ENCODE data around the gene TPTE2.

The TPTE2 gene

DNA sequence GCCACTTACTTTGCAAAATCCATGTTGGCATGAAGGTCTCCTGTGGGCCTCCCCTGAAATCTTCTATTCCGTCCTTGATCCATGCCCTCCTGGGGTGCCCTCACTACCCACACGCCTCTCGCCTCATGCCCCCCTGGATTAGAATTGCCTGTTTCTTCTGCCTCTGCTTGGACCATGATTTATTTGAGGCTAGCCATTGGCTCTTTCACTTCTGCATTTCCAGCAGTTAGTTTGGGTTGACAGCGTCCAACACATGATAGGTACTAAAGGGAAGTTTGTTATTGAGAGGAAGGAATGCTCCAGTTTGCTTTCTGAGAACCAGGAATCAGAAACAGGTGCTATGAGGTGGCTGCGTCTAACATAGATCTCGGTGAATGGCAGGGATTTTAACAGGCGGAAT lies 30.5 kb upstream of the TPTE2 start:
- Histone ChIP-seq H3K9me3 (ENCODE audit: control insufficient read depth, low read length) (no peaks in the 10 kb centered on the region), H3K4me3 (ENCODE audit: low read length) (no peak overlapping the region), H3K36me3 (ENCODE audit: control insufficient read depth, insufficient read depth, low read length, severe bottlenecking) (no peaks in the 10 kb centered on the region), H3K9ac (ENCODE audit: low read length) (no peak overlapping the region), H3K4me1 (ENCODE audit: control insufficient read depth, insufficient read depth, low read length) (no peaks in the 10 kb centered on the region), H3K27me3 (replicated peaks; ENCODE audit: control insufficient read depth, insufficient read depth, low read length) (peaks cover 7% of the 10 kb centered on the region)
- DNase-seq (ENCODE audit: low read depth) = no peak

GRCh38 chr13:19590423-19590822 lies 29.1 kb upstream of the TPTE2 start:
- H3K9me3 ChIP-seq (ENCODE audit: control insufficient read depth, low read length) = no peaks in the 10 kb centered on the region
- H3K4me3 ChIP-seq (ENCODE audit: low read length) = no peak overlapping the region
- no peak overlapping the region for H3K9ac ChIP-seq (ENCODE audit: low read length)
- peaks cover 7% of the 10 kb centered on the region for H3K27me3 ChIP-seq (replicated peaks; ENCODE audit: control insufficient read depth, insufficient read depth, low read length)
- DNase-seq (ENCODE audit: low read depth) = no peak
- no peaks in the 10 kb centered on the region for H3K4me1 ChIP-seq (ENCODE audit: control insufficient read depth, insufficient read depth, low read length)
- no peaks in the 10 kb centered on the region for H3K36me3 ChIP-seq (ENCODE audit: control insufficient read depth, insufficient read depth, low read length, severe bottlenecking)

DNA sequence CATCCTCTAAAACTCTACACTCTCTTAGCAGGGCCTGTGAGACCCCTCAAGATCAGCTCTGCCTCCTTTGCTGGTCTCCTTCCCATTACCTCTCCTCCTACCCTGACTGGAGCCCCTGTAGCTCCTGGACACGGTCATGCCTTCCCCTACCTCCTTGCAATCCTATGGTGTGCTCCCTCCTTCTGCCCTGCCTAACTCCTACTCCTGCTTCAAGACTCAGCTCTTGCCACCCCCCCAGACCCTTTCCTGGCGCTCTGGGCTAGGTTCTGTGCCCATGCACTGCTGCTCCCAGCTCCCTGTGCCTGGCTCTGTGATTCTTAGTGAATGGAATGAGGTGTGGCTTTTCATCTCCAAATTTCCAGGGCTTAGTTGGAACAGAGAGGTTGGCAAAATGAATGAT lies 28.0 kb upstream of the TPTE2 start:
- no peak for DNase-seq (ENCODE audit: low read depth)
- no peaks in the 10 kb centered on the region for H3K36me3 ChIP-seq (ENCODE audit: control insufficient read depth, insufficient read depth, low read length, severe bottlenecking)
- H3K27me3 ChIP-seq (replicated peaks; ENCODE audit: control insufficient read depth, insufficient read depth, low read length) = peaks cover 7% of the 10 kb centered on the region
- H3K9me3 ChIP-seq (ENCODE audit: control insufficient read depth, low read length) = no peaks in the 10 kb centered on the region
- no peaks in the 10 kb centered on the region for H3K4me1 ChIP-seq (ENCODE audit: control insufficient read depth, insufficient read depth, low read length)
- H3K9ac ChIP-seq (ENCODE audit: low read length) = no peak overlapping the region
- H3K4me3 ChIP-seq (ENCODE audit: low read length) = no peak overlapping the region

- no peaks in the 10 kb centered on the region for H3K36me3 ChIP-seq (ENCODE audit: control insufficient read depth, insufficient read depth, low read length, severe bottlenecking)
- DNase-seq (ENCODE audit: low read depth) = peak; percentile 58
- H3K4me1 ChIP-seq (ENCODE audit: control insufficient read depth, insufficient read depth, low read length) = no peaks in the 10 kb centered on the region
- H3K27me3 ChIP-seq (replicated peaks; ENCODE audit: control insufficient read depth, insufficient read depth, low read length) = peaks cover 7% of the 10 kb centered on the region
- H3K9me3 ChIP-seq (ENCODE audit: control insufficient read depth, low read length) = no peaks in the 10 kb centered on the region
- H3K9ac ChIP-seq (ENCODE audit: low read length) = no peak overlapping the region
- H3K4me3 ChIP-seq (ENCODE audit: low read length) = no peak overlapping the region
Measured at GRCh38 chr13:19587635-19588300, 26.4 kb upstream of the TPTE2 start.

- H3K36me3 ChIP-seq (ENCODE audit: control insufficient read depth, insufficient read depth, low read length, severe bottlenecking) = no peaks in the 10 kb centered on the region
- H3K4me1 ChIP-seq (ENCODE audit: control insufficient read depth, insufficient read depth, low read length) = no peaks in the 10 kb centered on the region
- H3K9ac ChIP-seq (ENCODE audit: low read length) = no peak overlapping the region
- H3K9me3 ChIP-seq (ENCODE audit: control insufficient read depth, low read length) = no peaks in the 10 kb centered on the region
- peaks cover 7% of the 10 kb centered on the region for H3K27me3 ChIP-seq (replicated peaks; ENCODE audit: control insufficient read depth, insufficient read depth, low read length)
- DNase-seq (ENCODE audit: low read depth) = peak; percentile 41
- H3K4me3 ChIP-seq (ENCODE audit: low read length) = peak overlapping the region; percentile 55
Measured at GRCh38 chr13:19586904-19587634, 25.7 kb upstream of the TPTE2 start.

- Histone ChIP-seq H3K9me3 (ENCODE audit: control insufficient read depth, low read length) (no peaks in the 10 kb centered on the region), H3K9ac (ENCODE audit: low read length) (no peak overlapping the region), H3K36me3 (ENCODE audit: control insufficient read depth, insufficient read depth, low read length, severe bottlenecking) (no peaks in the 10 kb centered on the region), H3K27me3 (replicated peaks; ENCODE audit: control insufficient read depth, insufficient read depth, low read length) (peaks cover 3% of the 10 kb centered on the region), H3K4me1 (ENCODE audit: control insufficient read depth, insufficient read depth, low read length) (no peaks in the 10 kb centered on the region), H3K4me3 (ENCODE audit: low read length) (no peak overlapping the region)
- no peak for DNase-seq (ENCODE audit: low read depth)
Measured at GRCh38 chr13:19581675-19582074, 20.3 kb upstream of the TPTE2 start.

DNA sequence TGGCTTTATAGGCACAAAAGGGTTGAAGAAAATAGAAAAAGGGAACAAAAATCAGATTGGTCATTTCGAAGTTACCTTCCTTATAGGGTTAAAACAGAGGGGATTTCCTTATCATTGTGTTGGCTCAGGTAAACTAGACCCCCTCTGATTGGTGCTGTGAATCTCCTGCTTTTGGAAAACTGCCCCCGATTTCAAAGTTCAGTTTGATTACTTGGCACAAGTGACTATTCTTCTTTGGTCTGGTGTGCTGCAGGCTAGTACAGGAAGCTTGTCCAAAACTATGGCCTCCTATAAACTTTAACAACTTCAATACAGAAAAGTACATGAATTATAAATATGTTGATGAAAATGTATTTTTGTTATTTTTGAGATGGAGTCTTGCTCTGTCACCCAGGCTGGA lies 13.9 kb upstream of the TPTE2 start:
- Histone ChIP-seq H3K4me1 (ENCODE audit: control insufficient read depth, insufficient read depth, low read length) (no peaks in the 10 kb centered on the region), H3K27me3 (replicated peaks; ENCODE audit: control insufficient read depth, insufficient read depth, low read length) (peaks cover 2% of the 10 kb centered on the region), H3K36me3 (ENCODE audit: control insufficient read depth, insufficient read depth, low read length, severe bottlenecking) (no peaks in the 10 kb centered on the region), H3K9ac (ENCODE audit: low read length) (no peak overlapping the region), H3K9me3 (ENCODE audit: control insufficient read depth, low read length) (no peaks in the 10 kb centered on the region), H3K4me3 (ENCODE audit: low read length) (no peak overlapping the region)
- DNase-seq (ENCODE audit: low read depth) = no peak

- H3K4me3 ChIP-seq (ENCODE audit: low read length) = no peak overlapping the region
- H3K36me3 ChIP-seq (ENCODE audit: control insufficient read depth, insufficient read depth, low read length, severe bottlenecking) = no peaks in the 10 kb centered on the region
- no peaks in the 10 kb centered on the region for H3K4me1 ChIP-seq (ENCODE audit: control insufficient read depth, insufficient read depth, low read length)
- H3K9ac ChIP-seq (ENCODE audit: low read length) = no peak overlapping the region
- DNase-seq (ENCODE audit: low read depth) = no peak
- H3K27me3 ChIP-seq (replicated peaks; ENCODE audit: control insufficient read depth, insufficient read depth, low read length) = no peaks in the 10 kb centered on the region
- no peaks in the 10 kb centered on the region for H3K9me3 ChIP-seq (ENCODE audit: control insufficient read depth, low read length)
Measured at GRCh38 chr13:19573120-19573716, 11.9 kb upstream of the TPTE2 start.

DNA sequence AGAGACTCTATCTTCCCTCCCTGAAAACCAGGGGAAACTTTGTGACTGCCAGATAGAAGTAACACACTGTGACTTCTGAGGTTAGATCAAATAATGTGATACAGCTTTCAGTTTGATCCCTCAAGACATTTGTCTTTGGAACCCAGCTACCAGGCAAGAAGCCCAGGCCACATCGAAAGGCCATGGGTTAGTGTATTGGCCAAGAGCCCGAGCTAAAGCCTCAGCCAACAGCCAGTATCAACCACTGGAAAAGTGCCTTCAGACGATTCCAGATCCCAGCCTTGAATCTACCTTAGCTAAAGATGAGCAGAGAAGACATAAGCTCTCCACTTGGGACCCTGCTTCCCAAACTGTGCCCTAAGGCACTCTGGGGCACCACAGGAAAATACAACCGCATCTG lies 10.9 kb upstream of the TPTE2 start:
- Histone ChIP-seq H3K4me1 (ENCODE audit: control insufficient read depth, insufficient read depth, low read length) (no peaks in the 10 kb centered on the region), H3K4me3 (ENCODE audit: low read length) (no peak overlapping the region), H3K36me3 (ENCODE audit: control insufficient read depth, insufficient read depth, low read length, severe bottlenecking) (no peaks in the 10 kb centered on the region), H3K27me3 (replicated peaks; ENCODE audit: control insufficient read depth, insufficient read depth, low read length) (no peaks in the 10 kb centered on the region), H3K9ac (ENCODE audit: low read length) (no peak overlapping the region), H3K9me3 (ENCODE audit: control insufficient read depth, low read length) (no peaks in the 10 kb centered on the region)
- no peak for DNase-seq (ENCODE audit: low read depth)

- Histone ChIP-seq H3K27me3 (replicated peaks; ENCODE audit: control insufficient read depth, insufficient read depth, low read length) (peaks cover 3% of the 10 kb centered on the region), H3K9me3 (ENCODE audit: control insufficient read depth, low read length) (no peaks in the 10 kb centered on the region), H3K4me3 (ENCODE audit: low read length) (no peak overlapping the region), H3K36me3 (ENCODE audit: control insufficient read depth, insufficient read depth, low read length, severe bottlenecking) (no peaks in the 10 kb centered on the region), H3K4me1 (ENCODE audit: control insufficient read depth, insufficient read depth, low read length) (no peaks in the 10 kb centered on the region), H3K9ac (ENCODE audit: low read length) (no peak overlapping the region)
- DNase-seq (ENCODE audit: low read depth) = no peak
Measured at GRCh38 chr13:19567820-19568534, 6.6 kb upstream of the TPTE2 start.

DNA sequence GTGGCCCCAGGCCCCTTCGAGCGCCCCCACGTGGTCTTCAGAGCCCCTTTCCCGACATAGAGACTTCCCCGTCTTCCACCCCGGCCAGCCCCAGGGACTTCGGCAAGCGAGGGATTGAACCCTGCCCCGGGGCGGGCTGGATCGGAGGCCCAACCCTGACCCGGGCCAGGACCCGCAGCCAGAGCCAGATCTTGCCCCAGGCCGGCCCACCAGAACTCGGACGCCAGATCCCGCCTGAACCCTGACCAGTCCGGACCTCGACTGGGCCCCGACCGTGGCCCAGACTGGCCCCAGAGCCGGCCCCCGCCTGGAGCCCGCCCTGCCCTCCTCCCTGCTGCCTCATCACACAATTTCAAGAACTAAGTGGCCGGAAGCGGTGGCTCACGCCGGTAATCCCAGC lies 253 bp upstream of the TPTE2 start:
- Histone ChIP-seq H3K4me3 (ENCODE audit: low read length) (no peak overlapping the region), H3K36me3 (ENCODE audit: control insufficient read depth, insufficient read depth, low read length, severe bottlenecking) (no peaks in the 10 kb centered on the region), H3K27me3 (replicated peaks; ENCODE audit: control insufficient read depth, insufficient read depth, low read length) (peaks cover 3% of the 10 kb centered on the region), H3K9ac (ENCODE audit: low read length) (no peak overlapping the region), H3K4me1 (ENCODE audit: control insufficient read depth, insufficient read depth, low read length) (no peaks in the 10 kb centered on the region), H3K9me3 (ENCODE audit: control insufficient read depth, low read length) (no peaks in the 10 kb centered on the region)
- DNase-seq (ENCODE audit: low read depth) = no peak
